Upper lobe of left lung (tissue), 4 donors: ENCODE data around the gene DCAF16.

Source experiments
- CTCF ChIP-seq, 6 experiments: fragments of 450-650 bp in 4 of 6; fragments of 200-600 bp in 2 of 6; sonication (generic) in 2 of 6; IDR thresholded peaks; one replicate each; pipeline ENCODE4 v1.5.1; 2016 to 2019; ENCODE audit warnings: antibody characterized with exemption in 6 of 6
- POLR2A ChIP-seq, 4 donors: fragments of 450-650 bp; IDR thresholded peaks; one replicate each; pipeline ENCODE4 v1.5.1; 2016 to 2017; ENCODE audit warnings: antibody characterized with exemption in 4 of 4, mild to moderate bottlenecking in 2 of 4
- POLR2AphosphoS5 ChIP-seq, 2 donors: sonication (generic); formaldehyde crosslinking; IDR thresholded peaks; one replicate each; pipeline ENCODE4 v1.5.1; 2017; ENCODE audit warnings: antibody characterized with exemption in 2 of 2

DNA sequence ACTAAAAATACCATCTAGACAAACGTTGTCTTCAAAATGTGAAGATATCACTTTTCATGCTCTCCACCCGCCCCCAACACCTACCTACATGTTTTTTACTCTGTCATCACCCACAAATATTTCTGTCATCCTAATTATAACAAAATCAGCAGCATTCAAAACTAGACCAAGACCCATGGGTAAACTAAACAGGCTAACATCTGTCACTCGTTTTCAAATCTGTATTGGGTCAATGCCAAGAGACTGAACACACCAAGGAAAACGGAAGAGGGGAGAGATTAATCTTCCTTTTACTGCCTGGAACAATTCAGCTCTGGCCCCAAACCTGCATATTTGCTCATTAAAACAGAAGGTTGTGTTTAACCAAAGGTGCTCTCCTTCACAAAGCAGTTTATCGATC is 46.6 kb downstream of the DCAF16 start:
- TF ChIP-seq CTCF (IDR thresholded peaks at IDR 0.05) (no peak), POLR2A (IDR thresholded peaks at IDR 0.05) (no peak), POLR2AphosphoS5 (IDR thresholded peaks at IDR 0.05) (no peak)
